ENCODE measurements around the gene NUDT13. TPM values are rescaled to one million over a fixed set of nuclear protein-coding genes. Genes with fewer than 3 reads are reported as not detected.
A peak's percentile ranks its signal among the peaks of the same experiment; 100 is the strongest.

Gene NUDT13
- 2.3 TPM for total RNA-seq (ENCODE audit: unreplicated experiment)
- long read RNA-seq, partial matches to known transcripts: 0 of 2 reads
- long read RNA-seq, other reads (novel, unspliced or antisense): 0 of 2 reads

GRCh38 chr10:73110345-73110849, at the start of gene NUDT13:
NUDT13 (plus strand) TSS chr10:73110455; CDS start chr10:73114366, 3,911 bp downstream.
- Mint-ChIP-seq H3K27me3 (ENCODE audit: unreplicated experiment) (peaks cover 5% of the 10 kb centered on the region), H3K27ac (ENCODE audit: unreplicated experiment) (peak within 1 kb of the TSS; percentile 99), H3K4me3 (ENCODE audit: unreplicated experiment) (peak within 1 kb of the TSS; percentile 96), H3K4me1 (ENCODE audit: unreplicated experiment) (peaks cover 4% of the 10 kb centered on the region), H3K9me3 (ENCODE audit: unreplicated experiment) (no peaks in the 10 kb centered on the region), H3K36me3 (ENCODE audit: low read depth, unreplicated experiment) (peaks cover 18% of the 10 kb centered on the region)
- no peak for TF ChIP-seq CTCF (IDR thresholded peaks at IDR 0.05; ENCODE audit: unreplicated experiment)
- peak; percentile 57 for DNase-seq (ENCODE audit: low spot score)

DNA sequence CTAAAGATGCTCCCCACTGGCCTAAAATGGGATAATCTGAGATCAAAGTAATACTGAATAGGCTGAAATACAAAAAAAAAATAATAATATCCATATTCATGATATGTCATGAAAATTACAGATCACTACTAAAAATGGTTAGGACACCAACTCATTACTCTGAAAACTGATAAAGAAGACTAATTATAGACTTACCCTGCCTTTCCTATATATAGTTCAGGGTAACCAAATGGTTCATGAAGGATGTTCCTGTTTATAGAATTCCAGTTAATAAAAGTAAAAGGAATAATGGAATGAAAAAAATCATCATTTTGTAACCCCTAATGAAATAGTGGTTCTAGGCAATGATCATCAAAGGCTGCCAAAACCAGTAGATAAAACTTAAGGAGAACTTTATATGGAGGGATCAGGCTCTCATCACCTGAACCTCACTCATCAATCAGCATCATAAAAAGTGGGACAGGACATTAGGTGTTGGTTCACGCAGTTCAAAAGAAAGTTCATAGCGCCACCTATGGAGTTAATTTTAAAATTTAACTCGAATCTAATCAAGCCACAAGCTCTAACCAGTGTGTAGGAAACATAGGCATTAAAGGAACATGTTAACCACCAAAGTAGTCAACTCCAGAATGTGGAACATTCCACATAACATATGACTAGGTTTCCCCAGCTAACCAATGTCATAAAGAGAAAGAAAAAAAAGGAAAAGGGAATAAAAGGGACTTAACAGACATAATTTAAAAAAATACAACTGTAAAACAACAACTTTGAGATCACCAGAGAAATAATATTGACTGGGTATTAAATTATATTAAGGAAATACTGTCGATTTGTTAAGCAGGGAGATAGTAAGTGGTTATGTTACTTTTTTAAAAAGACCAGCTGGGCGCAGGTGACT, 49.3 kb upstream of the NUDT13 start:
- H3K4me1 Mint-ChIP-seq (ENCODE audit: unreplicated experiment): no peaks in the 10 kb centered on the region
- H3K27me3 Mint-ChIP-seq (ENCODE audit: unreplicated experiment): no peaks in the 10 kb centered on the region
- no peak for TF ChIP-seq CTCF (IDR thresholded peaks at IDR 0.05; ENCODE audit: unreplicated experiment)
- peaks cover 6% of the 10 kb centered on the region for H3K36me3 Mint-ChIP-seq (ENCODE audit: low read depth, unreplicated experiment)
- no peaks in the 10 kb centered on the region for H3K9me3 Mint-ChIP-seq (ENCODE audit: unreplicated experiment)
- no peak overlapping the region for H3K4me3 Mint-ChIP-seq (ENCODE audit: unreplicated experiment)
- no peak for DNase-seq (ENCODE audit: low spot score)
- H3K27ac Mint-ChIP-seq (ENCODE audit: unreplicated experiment): no peak overlapping the region

GRCh38 chr10:73061743-73062142, 48.5 kb upstream of the NUDT13 start:
- Mint-ChIP-seq H3K4me3 (ENCODE audit: unreplicated experiment) (no peak overlapping the region), H3K36me3 (ENCODE audit: low read depth, unreplicated experiment) (peaks cover 6% of the 10 kb centered on the region), H3K27me3 (ENCODE audit: unreplicated experiment) (no peaks in the 10 kb centered on the region), H3K27ac (ENCODE audit: unreplicated experiment) (no peak overlapping the region), H3K4me1 (ENCODE audit: unreplicated experiment) (no peaks in the 10 kb centered on the region), H3K9me3 (ENCODE audit: unreplicated experiment) (no peaks in the 10 kb centered on the region)
- DNase-seq (ENCODE audit: low spot score): no peak
- no peak for TF ChIP-seq CTCF (IDR thresholded peaks at IDR 0.05; ENCODE audit: unreplicated experiment)

GRCh38 chr10:73065441-73065840, 44.8 kb upstream of the NUDT13 start:
- H3K4me3 Mint-ChIP-seq (ENCODE audit: unreplicated experiment): no peak overlapping the region

More at GRCh38 chr10:73065441-73065840, 44.8 kb upstream of the NUDT13 start:
- no peaks in the 10 kb centered on the region for H3K4me1 Mint-ChIP-seq (ENCODE audit: unreplicated experiment)
- peaks cover 6% of the 10 kb centered on the region for H3K36me3 Mint-ChIP-seq (ENCODE audit: low read depth, unreplicated experiment)
- no peaks in the 10 kb centered on the region for H3K9me3 Mint-ChIP-seq (ENCODE audit: unreplicated experiment)
- DNase-seq (ENCODE audit: low spot score): no peak
- TF ChIP-seq CTCF (IDR thresholded peaks at IDR 0.05; ENCODE audit: unreplicated experiment): no peak
- no peak overlapping the region for H3K27ac Mint-ChIP-seq (ENCODE audit: unreplicated experiment)
- no peaks in the 10 kb centered on the region for H3K27me3 Mint-ChIP-seq (ENCODE audit: unreplicated experiment)

All from endothelial cell (in vitro differentiated cells).